NCI-H82 (cell line): ENCODE measurements around the gene ERF.

ENCODE experiments used
- DNase-seq: peaks from one replicate; lab custom pipeline; 2025; lab: John Stamatoyannopoulos, UW

The ERF gene

GRCh38 chr19:42241279-42241678 lies 13.6 kb downstream of the ERF start:
- DNase-seq = no peak

GRCh38 chr19:42239544-42240220 lies 15.2 kb downstream of the ERF start:
- no peak for DNase-seq

GRCh38 chr19:42235181-42235580 lies 19.7 kb downstream of the ERF start:
- DNase-seq = no peak

- no peak for DNase-seq
Observed at GRCh38 chr19:42234364-42234763, 20.6 kb downstream of the ERF start.

GRCh38 chr19:42233678-42234292 lies 21.1 kb downstream of the ERF start:
- DNase-seq = no peak

- DNase-seq = no peak
Observed at GRCh38 chr19:42233106-42233505, 21.8 kb downstream of the ERF start.

- no peak for DNase-seq
Observed at GRCh38 chr19:42232435-42232834, 22.5 kb downstream of the ERF start.

- DNase-seq = no peak
Observed at GRCh38 chr19:42230571-42230970, 24.4 kb downstream of the ERF start.

GRCh38 chr19:42229855-42230351 lies 25.0 kb downstream of the ERF start:
- peak; percentile 98 for DNase-seq

- no peak for DNase-seq
Observed at GRCh38 chr19:42229301-42229854, 25.6 kb downstream of the ERF start.

GRCh38 chr19:42228641-42229040 lies 26.3 kb downstream of the ERF start:
- DNase-seq = peak; percentile 73

GRCh38 chr19:42226886-42227285 lies 28.0 kb downstream of the ERF start:
- DNase-seq = no peak

GRCh38 chr19:42225718-42226292 lies 29.1 kb downstream of the ERF start:
- DNase-seq = no peak

GRCh38 chr19:42224940-42225717 lies 29.8 kb downstream of the ERF start:
- DNase-seq = no peak

- no peak for DNase-seq
Observed at GRCh38 chr19:42220751-42221097, 34.2 kb downstream of the ERF start.

- peak; percentile 100 for DNase-seq
Observed at GRCh38 chr19:42219812-42220750, 34.8 kb downstream of the ERF start, which contains the start of gene ZNF526. Gene ZNF526 (plus strand): TSS chr19:42220312. CDS start chr19:42224404, 4,092 bp downstream.

- DNase-seq = peak; percentile 98
Observed at GRCh38 chr19:42217520-42218437, 37.1 kb downstream of the ERF start, which contains the start of gene DEDD2. Gene DEDD2 (minus strand): TSS chr19:42217677. CDS start chr19:42217007, 670 bp downstream.

- DNase-seq = peak; percentile 67
Observed at GRCh38 chr19:42216653-42217519, 38.0 kb downstream of the ERF start.
